AML-193 (cell line): ENCODE results near the gene PAQR8.
"Not testable (repeated sequence)": the region's sequence is repeated elsewhere in the genome, so short reads cannot be mapped to it uniquely, and the experiment has no call there.

Experiments
- DNase-seq, 2 experiments: peaks; one replicate each; lab custom pipeline; 2025; lab: John Stamatoyannopoulos, UW

Gene PAQR8

DNA sequence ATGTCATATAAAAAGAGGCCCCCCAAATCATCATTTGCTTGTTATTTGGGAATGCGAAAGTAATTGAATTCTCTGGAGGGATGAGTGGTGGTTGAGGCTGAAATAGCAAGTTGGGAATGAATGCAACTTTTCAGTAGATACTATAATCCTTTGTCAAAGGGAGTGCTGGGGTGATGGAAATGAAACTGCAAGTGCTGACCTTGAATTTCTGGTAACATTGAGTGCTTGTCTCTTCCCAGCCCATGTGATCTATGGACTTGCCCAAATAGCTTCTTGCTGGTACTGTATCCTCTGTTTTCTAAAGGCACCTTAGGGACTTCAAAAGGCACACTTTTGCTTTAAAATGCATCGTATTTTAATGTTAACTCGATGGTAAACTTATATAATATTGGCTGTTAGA is 14.8 kb downstream of the PAQR8 start:
- DNase-seq = no peak

DNA sequence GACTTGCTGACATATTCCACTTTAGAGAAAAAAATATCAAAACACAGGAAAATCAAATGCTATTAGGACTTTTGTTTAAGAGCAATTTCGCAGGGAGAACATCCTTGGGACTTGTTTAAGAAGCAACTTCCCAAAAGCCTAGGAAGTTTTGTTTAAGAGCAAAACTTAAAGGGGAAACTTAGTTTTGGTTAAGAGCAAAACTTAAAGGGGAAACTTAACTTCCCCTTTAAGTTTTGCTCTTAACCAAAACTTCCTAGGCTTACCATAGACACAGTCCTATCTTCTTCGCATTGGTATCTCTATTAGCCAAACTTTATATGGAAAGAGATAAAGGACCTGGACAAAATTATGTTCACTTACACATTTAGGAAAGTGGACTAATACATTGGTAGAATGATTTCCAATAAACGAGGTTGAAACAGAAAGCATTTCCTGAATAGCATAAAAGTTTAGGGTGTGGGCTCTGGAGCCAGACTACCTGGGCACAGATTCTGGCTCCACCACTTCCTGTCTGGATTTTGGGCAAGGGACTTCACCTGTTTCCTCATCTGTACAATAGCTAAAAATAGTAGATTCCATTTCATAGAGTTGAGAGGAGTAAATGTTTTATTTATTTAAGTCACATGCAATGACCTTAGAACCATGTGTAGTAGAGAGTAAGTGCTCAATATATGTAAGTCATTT is 15.7 kb downstream of the PAQR8 start:
- DNase-seq = peak; percentile 32 to 50

DNA sequence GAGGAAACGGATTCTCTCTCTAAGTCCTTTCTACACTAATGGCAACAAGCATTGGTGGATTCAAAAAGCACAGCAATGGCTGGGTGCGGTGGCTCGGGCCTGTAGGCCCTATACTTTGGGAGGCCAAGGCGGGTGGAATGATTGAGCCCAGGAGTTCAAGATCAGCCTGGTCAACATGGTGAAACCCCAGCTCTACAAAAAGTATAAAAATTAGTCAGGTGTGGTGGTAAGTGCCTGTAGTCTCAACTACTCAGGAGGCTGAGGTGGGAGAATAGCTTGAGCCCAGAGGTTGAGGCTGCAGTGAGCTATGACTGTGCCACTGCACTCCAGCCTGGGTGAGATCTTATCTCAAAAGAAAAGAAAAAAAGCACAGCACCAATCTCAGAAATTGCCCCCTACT is 19.3 kb downstream of the PAQR8 start:
- DNase-seq = no peak

DNA sequence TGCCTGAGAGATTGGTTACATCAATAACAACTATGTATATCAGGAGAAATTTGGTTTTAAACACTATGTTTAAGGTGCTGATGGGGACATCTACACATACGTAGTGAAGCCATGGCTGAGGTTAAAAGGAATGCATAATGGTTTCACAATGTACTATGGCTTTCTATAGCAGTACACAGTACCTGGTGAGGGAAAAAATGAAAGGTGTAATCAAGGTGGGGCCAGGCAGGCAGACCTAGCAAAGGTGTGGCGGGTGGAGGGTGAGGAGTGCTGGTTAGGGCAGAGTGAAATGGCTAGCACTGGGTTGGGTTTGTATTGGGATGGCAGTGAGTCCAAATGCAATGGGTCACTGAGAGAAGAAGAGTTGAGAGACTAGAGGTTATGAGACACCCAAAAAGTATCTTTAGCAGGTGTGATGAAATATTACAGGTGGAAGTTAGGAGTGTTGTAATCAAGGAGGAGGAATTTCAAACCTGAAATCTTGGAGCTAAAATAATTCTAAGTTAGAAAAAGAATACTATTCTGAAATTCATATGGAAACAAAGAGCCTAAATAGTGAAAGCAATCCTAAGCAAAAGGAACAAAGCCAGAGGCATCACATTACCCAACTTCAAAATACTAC is 22.3 kb downstream of the PAQR8 start:
- no peak for DNase-seq

DNA sequence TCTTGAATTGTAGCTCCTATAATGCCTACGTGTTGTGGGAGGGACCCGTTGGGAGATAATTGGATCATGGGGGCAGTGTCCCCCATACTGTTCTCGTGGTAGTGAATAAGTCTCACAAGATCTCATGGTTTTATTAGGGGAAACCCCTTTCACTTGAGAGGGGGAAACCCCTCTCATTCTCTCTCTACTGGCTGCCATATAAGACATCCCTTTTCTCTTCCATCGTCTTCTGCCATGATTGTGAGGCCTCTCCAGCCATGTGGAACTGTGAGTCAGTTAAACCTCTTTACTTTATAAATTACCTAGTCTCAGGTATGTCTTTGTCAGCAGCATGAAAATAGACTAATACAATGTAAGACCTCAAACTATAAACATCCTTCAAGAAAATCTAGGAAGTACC is 23.1 kb downstream of the PAQR8 start:
- no peak for DNase-seq

GRCh38 chr6:52388119-52388518 is 26.2 kb downstream of the PAQR8 start:
- DNase-seq = not testable (repeated sequence)

DNA sequence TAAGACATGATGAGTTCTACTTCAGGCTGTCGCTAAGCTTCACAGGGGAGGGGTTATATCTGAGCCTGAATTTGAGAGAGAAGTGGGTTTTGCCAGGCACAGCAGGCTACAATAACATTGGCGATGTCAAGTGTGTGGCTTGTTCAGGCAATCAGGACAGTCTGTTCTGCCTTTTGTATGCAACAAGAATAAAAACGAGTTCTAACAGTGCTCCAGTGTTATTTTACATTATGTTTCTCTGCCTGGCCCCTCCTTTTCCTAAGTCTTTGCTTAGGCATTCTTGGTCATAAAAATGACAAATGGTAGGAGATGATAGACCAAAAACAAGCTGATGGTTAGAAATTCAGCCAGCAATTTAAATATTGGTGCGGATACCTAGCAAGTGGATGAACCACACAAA is 26.8 kb downstream of the PAQR8 start:
- DNase-seq = no peak

DNA sequence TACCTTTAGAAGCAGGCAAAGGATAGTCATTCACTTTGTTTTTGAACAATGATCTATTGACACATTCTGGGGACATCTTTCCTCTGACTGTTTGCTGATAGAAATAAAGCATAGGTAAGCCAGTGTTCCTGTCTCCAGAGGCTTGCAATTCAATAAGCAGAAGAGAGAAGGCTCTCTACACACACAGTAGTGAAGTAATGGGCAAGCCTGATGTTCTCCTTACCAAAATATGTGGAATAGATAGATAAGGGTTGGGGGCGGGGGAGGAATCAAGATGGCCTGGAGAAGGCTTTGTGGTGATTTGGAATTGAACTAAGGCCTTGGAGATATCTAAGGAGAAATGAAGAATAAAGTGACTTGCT is 27.3 kb downstream of the PAQR8 start:
- DNase-seq = no peak

- peak; percentile 56 to 63 for DNase-seq
These were observed 27.8 kb downstream of the PAQR8 start for GRCh38 chr6:52389626-52390360.

- DNase-seq = peak; percentile 64 to 68
These were observed 28.4 kb downstream of the PAQR8 start for GRCh38 chr6:52390361-52390727.

DNA sequence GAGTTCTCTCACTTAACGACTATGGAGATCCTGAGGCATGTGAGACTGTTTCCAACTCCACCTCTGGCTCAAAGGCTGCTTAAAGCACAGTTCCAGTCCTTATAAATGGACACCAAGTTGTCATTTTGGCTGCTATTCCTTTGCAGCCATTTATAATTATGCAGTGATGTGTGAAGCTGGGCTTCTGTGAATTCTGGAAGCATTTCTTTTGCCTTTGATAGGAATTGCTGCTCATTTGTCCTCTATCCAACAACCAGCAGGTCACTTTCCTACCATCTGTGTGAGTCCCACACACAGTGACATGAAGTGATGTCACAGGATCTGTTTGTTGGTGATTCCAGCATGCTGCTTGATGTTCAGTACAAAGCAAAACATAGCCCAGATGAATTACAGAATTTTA is 29.6 kb downstream of the PAQR8 start:
- no peak for DNase-seq

DNA sequence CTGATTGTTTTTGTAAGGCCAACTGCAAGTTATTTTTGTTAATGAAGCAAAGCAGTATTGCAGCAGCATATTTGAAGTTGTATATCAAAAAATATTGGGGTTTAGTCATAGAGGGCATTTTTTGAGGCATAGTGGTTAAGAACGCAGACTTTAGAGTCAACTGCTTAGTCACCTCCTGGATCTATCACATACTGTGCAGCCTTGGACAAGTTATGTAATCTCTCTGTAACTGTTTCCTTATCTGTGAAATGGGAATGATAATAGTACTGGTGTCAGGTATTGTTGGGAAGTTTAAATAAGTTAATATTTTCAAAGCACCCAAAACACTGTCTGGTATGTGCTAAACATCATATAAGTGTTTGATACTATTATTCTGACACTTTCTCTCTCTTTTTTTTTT is 31.0 kb downstream of the PAQR8 start:
- DNase-seq = no peak

GRCh38 chr6:52393780-52394179 is 31.8 kb downstream of the PAQR8 start:
- DNase-seq = no peak

GRCh38 chr6:52394251-52394666 is 32.3 kb downstream of the PAQR8 start:
- DNase-seq = no peak

DNA sequence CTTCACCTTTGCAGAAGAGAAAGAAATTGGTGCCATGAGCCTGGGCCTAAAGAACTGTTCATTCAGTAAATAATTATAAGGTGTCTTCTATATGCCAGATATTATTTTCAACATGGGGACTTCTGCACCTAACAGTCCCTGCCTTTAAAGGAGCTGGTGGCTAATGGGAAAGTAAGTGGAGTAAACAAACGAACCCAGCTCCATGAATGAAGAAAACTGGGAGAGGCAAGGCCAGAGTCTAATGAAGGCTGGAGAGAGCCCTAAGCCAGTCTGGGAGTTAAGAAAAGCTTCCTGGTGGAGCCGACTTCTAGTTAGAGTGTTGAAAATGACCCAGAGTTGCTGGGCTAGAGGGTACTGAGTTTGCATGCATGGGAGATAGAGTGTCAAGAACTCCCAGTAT is 34.0 kb downstream of the PAQR8 start:
- no peak for DNase-seq

GRCh38 chr6:52399511-52400312 is 37.8 kb downstream of the PAQR8 start:
- DNase-seq = peak; percentile 62 to 65

DNA sequence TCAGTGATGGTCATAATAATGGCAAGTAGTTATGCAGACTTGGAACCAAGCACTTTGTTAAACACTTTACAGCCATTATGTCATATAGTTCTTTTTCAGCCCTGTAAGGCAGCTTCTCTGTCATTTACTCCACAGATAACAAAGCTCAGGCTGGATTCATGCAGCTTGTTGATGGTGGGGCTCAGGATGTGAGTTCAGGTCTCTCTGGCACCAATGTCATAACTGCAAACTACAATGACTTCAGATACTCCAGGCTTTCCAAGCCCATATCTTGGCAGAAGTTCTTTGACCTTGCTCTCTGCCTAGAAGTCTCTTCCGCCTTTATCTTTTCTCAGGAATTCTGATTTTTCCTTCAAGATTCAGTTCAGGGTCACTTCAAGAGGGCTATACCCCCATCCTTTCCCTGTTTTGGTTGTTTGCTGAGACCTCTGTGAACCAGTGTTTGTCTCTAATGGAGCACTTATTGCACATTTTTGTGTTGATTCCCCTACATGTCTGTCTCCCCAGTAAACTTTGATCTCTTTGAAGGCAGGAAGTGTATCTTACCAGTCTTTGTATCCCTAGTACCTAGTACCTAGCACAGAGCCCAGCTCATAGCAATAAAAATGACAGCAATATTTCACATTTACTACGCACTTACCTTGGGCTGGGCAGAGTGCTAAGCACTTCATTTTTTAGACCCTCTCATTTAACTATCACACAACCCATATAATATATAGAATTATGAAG is 38.5 kb downstream of the PAQR8 start:
- no peak for DNase-seq

DNA sequence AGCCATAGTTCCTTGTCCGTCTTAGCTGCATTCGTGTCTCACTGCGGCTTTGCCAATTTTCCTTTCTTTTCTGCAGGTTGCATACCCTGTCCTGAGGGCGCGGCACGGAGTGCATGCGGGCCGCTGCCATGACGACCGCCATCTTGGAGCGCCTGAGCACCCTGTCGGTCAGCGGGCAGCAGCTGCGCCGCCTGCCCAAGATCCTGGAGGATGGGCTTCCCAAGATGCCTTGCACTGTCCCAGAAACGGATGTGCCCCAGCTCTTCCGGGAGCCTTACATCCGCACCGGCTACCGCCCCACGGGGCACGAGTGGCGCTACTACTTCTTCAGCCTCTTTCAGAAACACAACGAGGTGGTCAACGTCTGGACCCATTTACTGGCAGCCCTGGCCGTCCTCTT is 41.1 kb downstream of the PAQR8 start:
- no peak for DNase-seq

DNA sequence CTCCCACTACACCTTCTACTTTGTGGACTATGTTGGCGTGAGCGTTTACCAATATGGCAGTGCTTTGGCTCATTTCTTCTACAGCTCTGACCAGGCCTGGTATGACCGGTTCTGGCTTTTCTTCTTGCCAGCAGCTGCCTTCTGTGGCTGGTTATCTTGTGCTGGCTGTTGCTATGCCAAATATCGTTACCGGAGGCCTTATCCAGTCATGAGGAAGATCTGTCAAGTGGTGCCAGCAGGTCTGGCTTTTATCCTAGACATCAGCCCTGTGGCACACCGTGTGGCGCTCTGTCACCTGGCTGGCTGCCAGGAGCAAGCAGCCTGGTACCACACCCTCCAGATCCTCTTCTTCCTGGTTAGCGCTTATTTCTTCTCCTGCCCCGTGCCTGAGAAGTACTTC is 41.7 kb downstream of the PAQR8 start:
- no peak for DNase-seq

DNA sequence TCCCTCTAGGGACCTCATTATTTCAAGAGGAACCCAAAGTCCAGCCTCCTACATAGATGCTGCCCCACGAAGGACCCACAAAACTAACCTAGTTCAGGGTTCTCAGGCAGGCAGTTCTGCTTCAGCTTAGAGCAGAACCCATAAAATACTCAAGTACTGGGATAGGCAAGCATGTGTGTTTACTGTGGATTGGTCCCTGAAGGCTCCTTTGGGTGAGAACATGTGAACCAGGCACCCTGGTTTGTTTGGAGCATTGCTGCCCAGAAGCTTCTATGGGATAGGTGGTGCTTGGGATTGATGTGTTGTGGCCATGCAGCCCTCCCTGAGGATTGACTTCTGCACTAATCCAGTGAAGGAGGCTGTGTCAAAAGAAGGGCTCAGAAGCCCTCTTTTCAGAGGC is 43.3 kb downstream of the PAQR8 start:
- no peak for DNase-seq

GRCh38 chr6:52407467-52407866 is 45.5 kb downstream of the PAQR8 start:
- peak; percentile 69 to 73 for DNase-seq

DNA sequence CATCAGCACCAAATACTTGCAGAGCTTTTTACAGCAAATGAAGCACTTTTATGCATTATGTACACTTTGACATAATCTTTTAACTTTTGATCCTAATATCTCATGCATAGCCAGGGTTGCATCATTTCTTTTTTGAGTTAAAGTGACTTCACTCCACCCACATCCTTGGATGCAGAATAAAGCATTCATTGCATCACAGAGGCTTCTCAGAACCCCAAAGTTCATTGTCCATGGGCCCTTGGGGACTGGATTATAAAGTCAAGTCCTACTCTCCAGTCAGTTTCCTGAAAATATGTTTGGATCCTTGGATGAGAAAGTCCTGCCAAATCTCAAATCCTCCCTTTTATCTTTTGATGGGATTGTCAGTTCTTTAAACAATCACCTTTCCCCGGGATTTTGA is 47.5 kb downstream of the PAQR8 start:
- no peak for DNase-seq
